Stomach (tissue), 19 donors: ENCODE data around the gene GTF2H2. TPM values are rescaled to one million over a fixed set of nuclear protein-coding genes. Genes with fewer than 3 reads are reported as not detected.
"Not testable (repeated sequence)": the region's sequence is repeated elsewhere in the genome, so short reads cannot be mapped to it uniquely, and the experiment has no call there.

Source experiments
- DNase-seq, 2 donors: peaks; one replicate each; pipeline versions ENCODE4 v3.0.0 to v3.0.0-alpha.2; 2013 to 2019
- H3K27ac ChIP-seq, 5 donors: fragments of 200-600 bp in 4 of 5; sonication (generic) in 4 of 5; one replicate each; pipeline ENCODE4 v1.5.1; 2013 to 2019; ENCODE audit warnings: mild to moderate bottlenecking in 1 of 5, moderate library complexity in 1 of 5
- H3K27me3 ChIP-seq, 3 donors: fragments of 200-600 bp; sonication (generic); one replicate each; pipeline ENCODE4 v1.5.1; 2017 to 2019; ENCODE audit warnings: mixed run types in 1 of 3
- H3K36me3 ChIP-seq, 4 donors: fragments of 200-600 bp; sonication (generic); 1 replicate in 3 of 4; 2 replicates in 1 of 4; pipeline ENCODE4 v1.5.1; 2016 to 2019
- H3K4me1 ChIP-seq, 4 donors: fragments of 200-600 bp; sonication (generic); one replicate each; pipeline ENCODE4 v1.5.1; 2016 to 2019
- H3K4me3 ChIP-seq, 4 donors: fragments of 200-600 bp; sonication (generic) in 3 of 4; one replicate each; pipeline ENCODE4 v1.5.1; 2016 to 2019; ENCODE audit warnings: mild to moderate bottlenecking in 1 of 4
- H3K9me3 ChIP-seq, 4 donors: fragments of 200-600 bp; sonication (generic); one replicate each; pipeline ENCODE4 v1.5.1; 2016 to 2019
- WGBS, 5 donors: extraction: QIAGEN DNeasy Blood & Tissue Kit in 3 of 5; methylation state at CpG; one replicate each; pipeline versions ENCODE4 v1.1.5 to v1.1.7; 2013 to 2018; 5-methylcytosine and 5-hydroxymethylcytosine counted together
- intact Hi-C: fragments of 100-400 bp; cut with DNase I; formaldehyde crosslinking; loops from one replicate; pipeline ENCODE4 v1.15.1; 2023; ENCODE audit warnings: low total_unique reads
- long read RNA-seq, 10 donors: transcript quantifications; one replicate each; lab custom pipeline, GENCODE V29; 2026
- polyA plus RNA-seq, 3 donors: library from polyadenylated mRNA; stranded (reverse); fragments of 200-250 nt; gene quantifications; one replicate each; pipeline ENCODE4 v1.2.3, GENCODE V29; 2013
- total RNA-seq, 5 donors: library from RNA; depleted of rRNA; stranded (reverse); fragments of >200 nt; gene quantifications; one replicate each; pipeline versions ENCODE4 v1.1.0 to v1.2.3, GENCODE V29; 2014 to 2016
- donor health status: healthy with polysubstance abuse.
- donor health status: Bipolar disorder and iron deficiency.
- donor health status: healthy.

GTF2H2 gene
- 10 to 100 TPM; 10.1 to 57.6 (median 19.3) TPM for total RNA-seq
- 1 to 10 TPM; 4.0 to 9.3 (median 7.2) TPM for polyA plus RNA-seq
- long read RNA-seq, donor 1, partial matches to known transcripts, result 0 of 1 reads
- long read RNA-seq, donor 1, other reads (novel, unspliced or antisense), result 0 of 1 reads
- long read RNA-seq, donor 2, result 0 reads
- long read RNA-seq, donor 3, result 0 reads
- long read RNA-seq, donor 4, result 0 reads
- long read RNA-seq, donor 5, full-length matches to known transcripts, result 1 of 1 reads
- long read RNA-seq, donor 5, partial matches to known transcripts, result 0 of 1 reads
- long read RNA-seq, donor 5, other reads (novel, unspliced or antisense), result 0 of 1 reads
- long read RNA-seq, donor 6, partial matches to known transcripts, result 0 of 1 reads
- long read RNA-seq, donor 6, other reads (novel, unspliced or antisense), result 0 of 1 reads
- long read RNA-seq, donor 7, result 0 reads
- long read RNA-seq, donor 8, result 0 reads
- long read RNA-seq, donor 9, partial matches to known transcripts, result 0 of 3 reads
- long read RNA-seq, donor 9, other reads (novel, unspliced or antisense), result 0 of 3 reads
- long read RNA-seq, donor 10, partial matches to known transcripts, result 0 of 1 reads
- long read RNA-seq, donor 10, other reads (novel, unspliced or antisense), result 0 of 1 reads

- H3K27ac ChIP-seq, intact Hi-C loops: not testable (repeated sequence)
- WGBS, 5 donors, result no CpG with 5 or more reads among the region's 46 CpGs
Measured at GRCh38 chr5:71067262-71067928, at the start of gene GTF2H2. Gene GTF2H2 (minus strand): TSS chr5:71067676. CDS start chr5:71062763, 4,913 bp downstream.

GRCh38 chr5:71109730-71110275 lies 42.3 kb upstream of the GTF2H2 start:
- DNase-seq, H3K36me3 ChIP-seq, H3K27me3 ChIP-seq: not testable (repeated sequence)

More at GRCh38 chr5:71067262-71067928, at the start of gene GTF2H2:
- H3K9me3 ChIP-seq, H3K27me3 ChIP-seq, H3K36me3 ChIP-seq, DNase-seq, H3K4me3 ChIP-seq, H3K4me1 ChIP-seq: not testable (repeated sequence)

DNA sequence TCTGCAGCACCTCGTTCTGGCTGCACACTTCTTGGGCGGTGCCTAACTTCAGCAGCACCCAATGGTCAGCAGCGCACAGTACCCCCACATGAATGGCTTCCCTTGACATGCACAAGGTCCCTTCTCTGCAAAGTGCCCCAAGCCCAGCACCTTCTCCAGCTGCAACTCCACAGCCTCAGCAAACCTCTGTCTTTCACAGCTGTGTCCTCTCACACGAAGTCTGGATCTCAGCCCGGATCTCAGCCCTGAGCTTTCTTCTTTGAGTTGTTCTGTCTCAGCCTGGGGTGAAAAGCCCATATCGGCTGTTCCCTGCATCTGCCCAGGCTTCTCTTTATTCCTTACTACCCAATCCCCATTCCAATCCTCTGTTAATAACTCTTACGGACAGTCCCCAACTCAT lies 32.5 kb upstream of the GTF2H2 start:
- DNase-seq, intact Hi-C loops: not testable (repeated sequence)
- no CpG with 5 or more reads among the region's 7 CpGs for WGBS, 5 donors

More at GRCh38 chr5:71109730-71110275, 42.3 kb upstream of the GTF2H2 start:
- H3K27ac ChIP-seq, H3K9me3 ChIP-seq, intact Hi-C loops, H3K4me3 ChIP-seq, H3K4me1 ChIP-seq: not testable (repeated sequence)
- WGBS, 5 donors, result no CpG with 5 or more reads among the region's 12 CpGs

DNA sequence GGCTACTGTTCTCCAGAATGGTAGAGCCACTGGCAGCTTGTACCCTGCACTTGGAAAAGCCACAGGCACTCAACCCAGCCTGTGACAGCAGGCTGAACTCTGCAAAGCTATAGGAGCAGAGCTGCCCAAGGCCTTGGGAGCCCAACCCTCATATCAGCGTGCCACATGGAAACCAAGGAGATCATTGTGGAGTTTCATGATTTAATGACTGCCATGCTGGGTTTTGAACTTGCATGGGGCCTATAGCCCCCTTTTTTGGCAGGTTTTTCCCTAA lies 30.4 kb upstream of the GTF2H2 start:
- intact Hi-C loops, H3K27me3 ChIP-seq, DNase-seq, H3K36me3 ChIP-seq, H3K27ac ChIP-seq, H3K4me3 ChIP-seq, H3K9me3 ChIP-seq, H3K4me1 ChIP-seq: not testable (repeated sequence)
- WGBS, 5 donors, result no CpG with 5 or more reads among the region's 1 CpG

More for the DNA sequence above, 32.5 kb upstream of the GTF2H2 start:
- H3K9me3 ChIP-seq, H3K27me3 ChIP-seq, H3K4me3 ChIP-seq, H3K27ac ChIP-seq, H3K36me3 ChIP-seq, H3K4me1 ChIP-seq: not testable (repeated sequence)

DNA sequence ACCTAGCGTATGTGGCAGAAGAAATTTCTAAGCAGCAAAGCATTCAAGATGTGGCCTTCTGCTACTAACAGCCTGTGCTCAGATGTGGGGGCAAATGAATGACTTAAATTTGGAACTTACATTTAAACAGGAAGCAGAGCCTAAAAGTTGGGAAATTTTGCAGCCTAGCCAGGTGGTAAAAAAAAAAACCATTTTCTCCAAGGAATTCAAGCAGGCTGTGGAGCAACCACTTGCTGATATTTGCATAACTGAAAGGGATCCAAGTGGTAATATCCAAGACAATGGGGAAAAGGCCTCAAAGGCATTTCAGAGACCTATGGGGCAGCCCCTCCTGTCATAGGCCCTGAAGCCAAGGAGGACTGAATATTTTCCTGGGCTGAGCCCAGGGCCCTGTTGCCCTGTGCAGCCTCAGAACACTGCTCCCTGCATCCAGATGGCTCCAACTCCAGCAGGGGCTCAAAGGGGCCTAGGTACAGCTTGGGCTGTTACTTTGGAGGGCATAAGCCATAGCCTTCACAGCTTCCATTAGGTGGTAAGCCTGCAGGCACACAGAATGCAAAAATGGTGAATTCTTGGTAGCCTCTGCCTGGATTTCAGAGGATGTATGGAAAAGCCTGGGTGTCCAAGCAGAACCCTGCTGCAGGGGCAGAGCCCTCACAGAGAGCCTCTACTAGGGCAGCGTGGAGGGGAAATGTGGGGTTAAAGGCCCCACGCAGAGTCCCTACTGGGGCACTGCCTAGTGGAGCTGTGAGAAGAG lies 29.9 kb upstream of the GTF2H2 start:
- DNase-seq, H3K9me3 ChIP-seq, H3K4me3 ChIP-seq, H3K36me3 ChIP-seq, H3K27me3 ChIP-seq, intact Hi-C loops, H3K4me1 ChIP-seq, H3K27ac ChIP-seq: not testable (repeated sequence)
- 92 to 100% (median 95%) methylated on average over 2 of the region's 3 CpGs; no CpG with 5 or more reads in 1 of the 5 donors for WGBS, 5 donors

DNA sequence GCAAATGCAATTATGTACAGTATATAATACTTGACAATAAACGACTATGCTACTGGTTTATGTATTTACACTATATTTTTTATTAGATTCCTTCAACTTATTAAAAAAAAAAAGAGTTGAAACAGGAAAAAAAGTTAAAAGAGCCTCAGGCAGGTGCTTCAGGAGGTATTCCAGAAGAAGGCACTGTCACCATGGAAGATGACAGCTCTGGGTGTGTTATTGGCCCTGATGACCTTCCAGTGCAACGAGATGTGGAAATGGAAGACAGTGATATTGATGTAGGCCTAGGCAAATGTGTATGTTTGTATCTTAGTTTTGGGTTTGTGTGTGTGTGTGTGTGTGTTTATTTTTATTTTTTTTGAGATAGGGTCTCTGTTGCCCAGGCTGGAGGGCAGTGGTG lies 22.3 kb upstream of the GTF2H2 start:
- H3K27me3 ChIP-seq, H3K9me3 ChIP-seq, intact Hi-C loops, H3K27ac ChIP-seq, DNase-seq, H3K4me1 ChIP-seq, H3K4me3 ChIP-seq, H3K36me3 ChIP-seq: not testable (repeated sequence)
- WGBS, 5 donors, result 50 to 90% (median 67%) methylated on average over 1 to 2 of the region's 2 CpGs

- DNase-seq, intact Hi-C loops, H3K27ac ChIP-seq, H3K4me1 ChIP-seq, H3K27me3 ChIP-seq, H3K36me3 ChIP-seq, H3K9me3 ChIP-seq, H3K4me3 ChIP-seq: not testable (repeated sequence)
- WGBS, 5 donors, result 86 to 100% (median 96%) methylated on average over 1 to 2 of the region's 2 CpGs; no CpG with 5 or more reads in 1 of the 5 donors
Measured at GRCh38 chr5:71088754-71089153, 21.3 kb upstream of the GTF2H2 start.

GRCh38 chr5:71086145-71086544 lies 18.7 kb upstream of the GTF2H2 start:
- WGBS, 5 donors, result no CpG with 5 or more reads among the region's 1 CpG
- intact Hi-C loops, H3K9me3 ChIP-seq, DNase-seq, H3K4me1 ChIP-seq, H3K27ac ChIP-seq, H3K36me3 ChIP-seq, H3K4me3 ChIP-seq, H3K27me3 ChIP-seq: not testable (repeated sequence)

DNA sequence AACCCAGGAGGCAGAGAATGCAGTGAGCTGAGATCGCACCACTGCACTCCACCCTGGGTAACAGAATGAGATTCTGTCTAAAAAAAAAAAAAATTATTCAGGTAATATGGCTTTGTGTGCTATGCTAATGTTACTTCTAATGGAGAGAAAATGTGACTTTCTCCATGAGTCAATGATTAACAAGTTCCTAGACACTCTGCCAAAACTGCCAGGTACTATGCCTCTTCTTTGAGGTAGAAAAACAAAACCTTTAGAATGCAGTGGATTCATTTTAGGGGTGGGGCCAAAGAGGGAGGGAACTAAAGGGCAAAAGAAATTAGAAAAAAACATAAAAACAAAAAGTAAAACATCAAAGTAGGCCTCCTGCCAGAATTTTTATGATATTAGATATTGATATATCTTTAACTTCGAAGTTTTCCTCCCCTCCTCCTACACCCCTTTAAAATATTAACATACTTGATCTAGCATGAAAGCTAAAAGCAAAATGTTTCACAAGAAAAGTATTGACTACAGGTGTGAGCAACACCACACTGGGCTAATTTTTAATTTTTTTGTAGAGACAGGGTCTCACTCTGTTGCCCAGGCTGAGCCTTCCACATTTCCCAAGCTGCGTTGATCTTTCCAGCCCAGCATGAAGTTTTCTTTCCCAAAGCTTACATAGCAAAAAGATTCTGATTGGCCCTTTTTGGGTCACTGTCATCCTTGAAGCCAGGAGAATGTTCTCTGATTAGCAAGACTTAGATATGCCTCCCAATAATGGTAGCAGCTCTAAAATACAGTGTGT lies 17.0 kb upstream of the GTF2H2 start:
- WGBS, 5 donors, result no CpG with 5 or more reads among the region's 3 CpGs
- DNase-seq, H3K36me3 ChIP-seq, H3K9me3 ChIP-seq, intact Hi-C loops, H3K27ac ChIP-seq, H3K4me3 ChIP-seq, H3K4me1 ChIP-seq, H3K27me3 ChIP-seq: not testable (repeated sequence)

DNA sequence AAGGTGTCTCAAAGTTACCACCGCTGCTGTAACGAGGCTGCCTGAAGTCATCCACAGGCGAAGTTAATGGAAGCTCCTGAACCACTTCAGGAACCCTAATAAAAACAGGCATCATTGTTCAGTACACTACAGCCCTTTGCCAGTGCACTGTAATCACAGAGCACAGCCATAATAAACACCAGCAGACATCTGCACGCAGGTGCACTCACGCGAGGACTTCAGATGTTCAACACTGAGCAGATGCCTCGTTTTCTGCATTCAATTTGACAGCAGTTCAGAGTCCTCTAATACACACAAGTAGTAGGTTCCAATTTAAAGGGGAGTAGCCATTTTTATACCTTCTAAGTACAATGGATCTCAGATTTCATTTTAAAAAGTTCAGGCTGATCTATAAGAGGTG lies 15.4 kb upstream of the GTF2H2 start:
- H3K4me3 ChIP-seq, H3K36me3 ChIP-seq, H3K9me3 ChIP-seq, intact Hi-C loops, H3K27ac ChIP-seq, H3K27me3 ChIP-seq, DNase-seq, H3K4me1 ChIP-seq: not testable (repeated sequence)
- no CpG with 5 or more reads among the region's 7 CpGs for WGBS, 5 donors

DNA sequence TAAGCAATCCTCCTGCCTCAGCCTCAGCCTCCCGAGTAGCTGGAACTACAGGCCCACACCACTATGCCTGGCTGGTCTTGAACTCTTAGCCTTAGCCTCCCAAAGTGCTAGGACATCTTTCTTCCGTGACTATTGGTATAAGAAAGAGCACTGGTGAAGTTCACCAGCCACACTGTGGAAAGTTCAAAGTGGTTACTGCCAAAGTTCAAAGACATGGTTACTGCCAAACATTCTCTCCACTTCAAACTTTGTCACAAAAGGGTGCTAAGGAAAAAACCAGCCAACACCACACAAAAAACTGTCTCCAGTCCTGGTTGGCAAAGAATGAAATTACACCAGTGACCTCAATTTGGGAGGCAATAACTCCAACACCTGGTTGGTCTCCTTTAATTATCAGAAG lies 14.9 kb upstream of the GTF2H2 start:
- H3K4me3 ChIP-seq, H3K27me3 ChIP-seq, intact Hi-C loops, H3K9me3 ChIP-seq, DNase-seq, H3K27ac ChIP-seq, H3K4me1 ChIP-seq, H3K36me3 ChIP-seq: not testable (repeated sequence)
- no CpG with 5 or more reads among the region's 2 CpGs for WGBS, 5 donors
